Activated CD8-positive, alpha-beta T cell treated with anti-CD3 and anti-CD28 coated beads, Interleukin-2, amount 10 ng/mL, durations not matched to agents 7 days and 5 days (primary cell): ENCODE data around the gene ARPC1B. TPM values are rescaled to one million over a fixed set of nuclear protein-coding genes. Genes with fewer than 3 reads are reported as not detected.
"Not testable (repeated sequence)": the region's sequence is repeated elsewhere in the genome, so short reads cannot be mapped to it uniquely, and the experiment has no call there.

Experiments
- ATAC-seq: fragments of 150-1000 bp; cut with Tn5 transposase; one replicate; pipeline ENCODE4 v1.10.0; 2021; ENCODE audit warnings: moderate library complexity
- CTCF ChIA-PET: fragments of 350-600 bp; sonication (Branson Sonifier 250); formaldehyde crosslinking; loops from one replicate; lab custom pipeline; 2021; ENCODE audit warnings: antibody characterized with exemption; lab: Charles Lee
- POLR2A ChIA-PET: fragments of 350-600 bp; sonication (Branson Sonifier 250); formaldehyde crosslinking; loops from one replicate; lab custom pipeline; 2021; ENCODE audit warnings: antibody characterized with exemption; lab: Charles Lee
- DNase-seq: peaks from one replicate; pipeline ENCODE4 v3.0.0-alpha.2; 2020
- H3K27ac Mint-ChIP-seq: one replicate; pipeline ENCODE4 v1.8.0; 2021; ENCODE audit warnings: mild to moderate bottlenecking, mixed read lengths
- H3K27me3 Mint-ChIP-seq: one replicate; pipeline ENCODE4 v1.8.0; 2021; ENCODE audit warnings: low read depth, mixed read lengths
- H3K36me3 Mint-ChIP-seq: one replicate; pipeline ENCODE4 v1.8.0; 2021; ENCODE audit warnings: low read depth, mixed read lengths
- H3K4me1 Mint-ChIP-seq: one replicate; pipeline ENCODE4 v1.8.0; 2021; ENCODE audit warnings: low read depth, mixed read lengths
- H3K4me3 Mint-ChIP-seq: one replicate; pipeline ENCODE4 v1.8.0; 2021; ENCODE audit warnings: mild to moderate bottlenecking, mixed read lengths
- H3K9me3 Mint-ChIP-seq: one replicate; pipeline ENCODE4 v1.8.0; 2022; ENCODE audit warnings: mixed read lengths; ENCODE audit not compliant: insufficient read depth
- total RNA-seq, 2 experiments: library from RNA; stranded (reverse); gene quantifications; one replicate each; pipeline ENCODE4 v1.2.3, GENCODE V29; 2021

Gene ARPC1B
- 100 to 1,000 TPM; 408 to 412 TPM for total RNA-seq

GRCh38 chr7:99374111-99375064 lies at the start of gene ARPC1B:
ARPC1B (plus strand) TSS chr7:99374730; CDS start chr7:99385715, 10,985 bp downstream.
- Mint-ChIP-seq H3K27ac (peak within 1 kb of the TSS; percentile 83), H3K36me3 (peaks cover 27% of the 10 kb centered on the region), H3K27me3 (no peaks in the 10 kb centered on the region), H3K4me1 (peaks cover 54% of the 10 kb centered on the region), H3K4me3 (peak within 1 kb of the TSS; percentile 78), H3K9me3 (no peaks in the 10 kb centered on the region)
- ATAC-seq (peak; percentile 71), DNase-seq (peak; percentile 86)
- ChIA-PET CTCF (interaction anchor here (1.0 to 1.1 kb wide), 2 partner anchors 9 to 10 kb away, joined by 4 read pairs; no protein-coding TSS in a partner anchor), POLR2A (interaction anchor here (0.5 to 6.7 kb wide), 5 partner anchors 12 to 184 kb away, joined by 3 to 53 read pairs (median 3); partner anchors contain the start of genes BUD31, PDAP1 and ZNF655)

- peak overlapping the region; percentile 84 for H3K4me3 Mint-ChIP-seq
- H3K9me3 Mint-ChIP-seq = no peaks in the 10 kb centered on the region
- ChIA-PET CTCF (interaction anchor here (1.3 to 6.0 kb wide), 2 partner anchors 11 to 14 kb away, joined by 3 to 36 read pairs; no protein-coding TSS in a partner anchor), POLR2A (interaction anchor here (0.7 to 2.2 kb wide), 8 partner anchors 10 to 100 kb away, joined by 3 to 9 read pairs (median 3); partner anchors contain the start of genes BUD31 and PDAP1)
- H3K36me3 Mint-ChIP-seq = peaks cover 10% of the 10 kb centered on the region
- ATAC-seq (no peak), DNase-seq (no peak)
- peaks cover 3% of the 10 kb centered on the region for H3K27me3 Mint-ChIP-seq
- H3K4me1 Mint-ChIP-seq = peaks cover 34% of the 10 kb centered on the region
- H3K27ac Mint-ChIP-seq = peak overlapping the region; percentile 91
Measured at GRCh38 chr7:99325001-99325493, 49.5 kb upstream of the ARPC1B start.

GRCh38 chr7:99325592-99326407 lies 48.7 kb upstream of the ARPC1B start, which contains the start of gene ARPC1A:
ARPC1A (plus strand) TSS chr7:99325898; CDS start chr7:99333354, 7,456 bp downstream.
- Mint-ChIP-seq H3K4me3 (peak within 1 kb of the TSS; percentile 84), H3K36me3 (peaks cover 15% of the 10 kb centered on the region), H3K27me3 (peaks cover 3% of the 10 kb centered on the region), H3K4me1 (peaks cover 41% of the 10 kb centered on the region), H3K27ac (peak within 1 kb of the TSS; percentile 91), H3K9me3 (no peaks in the 10 kb centered on the region)
- ATAC-seq (peak; percentile 97), DNase-seq (peak; percentile 92)
- POLR2A ChIA-PET = interaction anchor here (0.6 to 2.2 kb wide), 9 partner anchors 10 to 415 kb away, joined by 3 to 9 read pairs (median 3); partner anchors contain the start of genes BUD31 and PDAP1
- CTCF ChIA-PET = interaction anchor here (1.3 to 6.0 kb wide), 2 partner anchors 12 to 15 kb away, joined by 3 to 36 read pairs; no protein-coding TSS in a partner anchor

- no peaks in the 10 kb centered on the region for H3K9me3 Mint-ChIP-seq
- CTCF ChIA-PET = interaction anchor here (6.0 kb wide), 1 partner anchor 13 kb away, joined by 36 read pairs; no protein-coding TSS in a partner anchor
- DNase-seq (no peak), ATAC-seq (no peak)
- peaks cover 21% of the 10 kb centered on the region for H3K36me3 Mint-ChIP-seq
- peak overlapping the region; percentile 91 for H3K27ac Mint-ChIP-seq
- POLR2A ChIA-PET = interaction anchor here (0.6 to 2.2 kb wide), 3 partner anchors 9 to 689 kb away, joined by 3 to 9 read pairs (median 3); partner anchors contain the start of gene ZKSCAN1
- peaks cover 46% of the 10 kb centered on the region for H3K4me1 Mint-ChIP-seq
- peak overlapping the region; percentile 84 for H3K4me3 Mint-ChIP-seq
- H3K27me3 Mint-ChIP-seq = peaks cover 3% of the 10 kb centered on the region
Measured at GRCh38 chr7:99326408-99326782, 48.1 kb upstream of the ARPC1B start.

GRCh38 chr7:99330314-99330961 lies 44.1 kb upstream of the ARPC1B start:
- H3K27me3 Mint-ChIP-seq, H3K9me3 Mint-ChIP-seq, ATAC-seq, POLR2A ChIA-PET, DNase-seq: not testable (repeated sequence)
- peak overlapping the region; percentile 79 for H3K27ac Mint-ChIP-seq
- H3K4me1 Mint-ChIP-seq = peaks cover 43% of the 10 kb centered on the region
- peaks cover 41% of the 10 kb centered on the region for H3K36me3 Mint-ChIP-seq
- peak overlapping the region; percentile 30 for H3K4me3 Mint-ChIP-seq
- CTCF ChIA-PET = interaction anchor here (1.0 to 2.7 kb wide), 3 partner anchors 14 to 42 kb away, joined by 3 to 8 read pairs (median 4); no protein-coding TSS in a partner anchor

GRCh38 chr7:99331002-99331401 lies 43.5 kb upstream of the ARPC1B start:
- Mint-ChIP-seq H3K36me3 (peaks cover 42% of the 10 kb centered on the region), H3K27ac (no peak overlapping the region), H3K27me3 (no peaks in the 10 kb centered on the region), H3K4me3 (no peak overlapping the region), H3K9me3 (no peaks in the 10 kb centered on the region), H3K4me1 (peaks cover 43% of the 10 kb centered on the region)
- no peak for DNase-seq
- ChIA-PET POLR2A (no interaction called here), CTCF (interaction anchor here (1.0 to 2.7 kb wide), 2 partner anchors 18 to 41 kb away, joined by 3 to 8 read pairs; no protein-coding TSS in a partner anchor)
- ATAC-seq = no peak

GRCh38 chr7:99339595-99339994 lies 34.9 kb upstream of the ARPC1B start:
- Mint-ChIP-seq H3K4me3 (no peak overlapping the region), H3K4me1 (no peaks in the 10 kb centered on the region), H3K9me3 (no peaks in the 10 kb centered on the region), H3K27ac (peak overlapping the region; percentile 30), H3K36me3 (peaks cover 56% of the 10 kb centered on the region), H3K27me3 (no peaks in the 10 kb centered on the region)
- ChIA-PET CTCF (interaction anchor here (0.7 to 0.8 kb wide), 2 partner anchors 11 to 26 kb away, joined by 3 read pairs; no protein-coding TSS in a partner anchor), POLR2A (no interaction called here)
- DNase-seq (no peak), ATAC-seq (no peak)

GRCh38 chr7:99340659-99341058 lies 33.9 kb upstream of the ARPC1B start:
- Mint-ChIP-seq H3K27me3 (no peaks in the 10 kb centered on the region), H3K36me3 (peaks cover 57% of the 10 kb centered on the region), H3K4me3 (no peak overlapping the region), H3K4me1 (no peaks in the 10 kb centered on the region), H3K27ac (no peak overlapping the region), H3K9me3 (no peaks in the 10 kb centered on the region)
- no peak for DNase-seq
- CTCF ChIA-PET = interaction anchor here (1.3 kb wide), 1 partner anchor 11 kb away, joined by 3 read pairs; no protein-coding TSS in a partner anchor
- no peak for ATAC-seq
- POLR2A ChIA-PET = no interaction called here

GRCh38 chr7:99344061-99344647 lies 30.4 kb upstream of the ARPC1B start:
- H3K4me1 Mint-ChIP-seq = no peaks in the 10 kb centered on the region
- no peak overlapping the region for H3K27ac Mint-ChIP-seq
- H3K27me3 Mint-ChIP-seq = no peaks in the 10 kb centered on the region
- DNase-seq (no peak), ATAC-seq (no peak)
- CTCF ChIA-PET = interaction anchor here (0.6 to 1.9 kb wide), 2 partner anchors 14 to 101 kb away, joined by 4 read pairs; no protein-coding TSS in a partner anchor
- POLR2A ChIA-PET = no interaction called here
- no peak overlapping the region for H3K4me3 Mint-ChIP-seq
- H3K36me3 Mint-ChIP-seq = peaks cover 44% of the 10 kb centered on the region
- no peaks in the 10 kb centered on the region for H3K9me3 Mint-ChIP-seq

GRCh38 chr7:99350641-99351040 lies 23.9 kb upstream of the ARPC1B start:
- peaks cover 40% of the 10 kb centered on the region for H3K36me3 Mint-ChIP-seq
- POLR2A ChIA-PET = interaction anchor here (0.7 kb wide), 1 partner anchor 10 kb away, joined by 3 read pairs; no protein-coding TSS in a partner anchor
- not testable (repeated sequence) for H3K9me3 Mint-ChIP-seq, H3K4me3 Mint-ChIP-seq, H3K27ac Mint-ChIP-seq, H3K4me1 Mint-ChIP-seq, ATAC-seq, DNase-seq, H3K27me3 Mint-ChIP-seq
- CTCF ChIA-PET = interaction anchor here (0.7 to 0.9 kb wide), 3 partner anchors 9 to 11 kb away, joined by 3 read pairs; no protein-coding TSS in a partner anchor
